Bronchial epithelial cell (primary cell): ENCODE data around the gene TMEM198. TPM values are rescaled to one million over a fixed set of nuclear protein-coding genes. Genes with fewer than 3 reads are reported as not detected.

Experiments used
- DNase-seq: peaks from one replicate; pipeline ENCODE4 v3.0.0-alpha.2; 2010; ENCODE audit warnings: low read depth
- FAIRE-seq: peaks from 2 replicates; lab custom pipeline; 2011; peaks lifted over from hg19 to GRCh38; lab: Jason Lieb, UNC
- H3K27me3 ChIP-seq: 2 replicates; pipeline ENCODE4 v1.5.1; 2011; ENCODE audit warnings: low read length; ENCODE audit not compliant: control insufficient read depth, insufficient read depth
- H3K36me3 ChIP-seq: 2 replicates; pipeline ENCODE4 v1.5.1; 2011; ENCODE audit warnings: low read length; ENCODE audit not compliant: control insufficient read depth, insufficient read depth
- H3K4me3 ChIP-seq: 2 replicates; pipeline ENCODE4 v1.5.1; 2011; ENCODE audit warnings: mild to moderate bottlenecking, low read depth, low read length, control low read depth
- total RNA-seq: library from RNA; depleted of rRNA; stranded (reverse); fragments of >200 nt; gene quantifications from 2 replicates; pipeline ENCODE4 v1.2.1, GENCODE V29; 2014
- TF ChIP-seq, protein P1 (sequence below): IDR thresholded peaks from 2 replicates; pipeline ENCODE4 v1.5.1; 2011; ENCODE audit warnings: mild to moderate bottlenecking, moderate library complexity, low read length, control low read depth, inconsistent platforms; ENCODE audit not compliant: insufficient read depth, severe bottlenecking

Gene TMEM198
- total RNA-seq, 1 donor from 2014 or later, result under 0.01 TPM

DNA sequence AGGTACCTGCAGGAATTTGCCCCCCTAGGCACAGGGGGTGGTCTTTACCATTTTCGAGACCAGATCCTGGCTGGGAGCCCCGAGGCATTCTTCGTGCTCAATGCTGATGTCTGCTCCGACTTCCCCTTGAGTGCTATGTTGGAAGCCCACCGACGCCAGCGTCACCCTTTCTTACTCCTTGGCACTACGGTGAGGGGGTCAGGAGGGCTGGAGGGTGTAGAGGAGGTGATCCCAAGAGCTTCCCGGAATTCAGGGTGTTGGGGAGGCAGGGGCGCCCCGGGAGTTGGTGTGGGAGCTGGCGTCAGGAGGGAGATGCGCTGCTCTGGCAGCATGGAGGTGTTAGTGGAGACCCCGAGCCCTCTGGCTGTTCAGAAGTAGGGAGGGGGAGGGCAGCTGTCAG lies 42.0 kb upstream of the TMEM198 start:
- H3K36me3 ChIP-seq, result peaks cover 21% of the 10 kb centered on the region
- peaks cover 2% of the 10 kb centered on the region for H3K27me3 ChIP-seq
- TF ChIP-seq, protein P1, sequence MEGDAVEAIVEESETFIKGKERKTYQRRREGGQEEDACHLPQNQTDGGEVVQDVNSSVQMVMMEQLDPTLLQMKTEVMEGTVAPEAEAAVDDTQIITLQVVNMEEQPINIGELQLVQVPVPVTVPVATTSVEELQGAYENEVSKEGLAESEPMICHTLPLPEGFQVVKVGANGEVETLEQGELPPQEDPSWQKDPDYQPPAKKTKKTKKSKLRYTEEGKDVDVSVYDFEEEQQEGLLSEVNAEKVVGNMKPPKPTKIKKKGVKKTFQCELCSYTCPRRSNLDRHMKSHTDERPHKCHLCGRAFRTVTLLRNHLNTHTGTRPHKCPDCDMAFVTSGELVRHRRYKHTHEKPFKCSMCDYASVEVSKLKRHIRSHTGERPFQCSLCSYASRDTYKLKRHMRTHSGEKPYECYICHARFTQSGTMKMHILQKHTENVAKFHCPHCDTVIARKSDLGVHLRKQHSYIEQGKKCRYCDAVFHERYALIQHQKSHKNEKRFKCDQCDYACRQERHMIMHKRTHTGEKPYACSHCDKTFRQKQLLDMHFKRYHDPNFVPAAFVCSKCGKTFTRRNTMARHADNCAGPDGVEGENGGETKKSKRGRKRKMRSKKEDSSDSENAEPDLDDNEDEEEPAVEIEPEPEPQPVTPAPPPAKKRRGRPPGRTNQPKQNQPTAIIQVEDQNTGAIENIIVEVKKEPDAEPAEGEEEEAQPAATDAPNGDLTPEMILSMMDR, result no peak
- no peak overlapping the region for H3K4me3 ChIP-seq
- no peak for DNase-seq
- FAIRE-seq, result no peak

DNA sequence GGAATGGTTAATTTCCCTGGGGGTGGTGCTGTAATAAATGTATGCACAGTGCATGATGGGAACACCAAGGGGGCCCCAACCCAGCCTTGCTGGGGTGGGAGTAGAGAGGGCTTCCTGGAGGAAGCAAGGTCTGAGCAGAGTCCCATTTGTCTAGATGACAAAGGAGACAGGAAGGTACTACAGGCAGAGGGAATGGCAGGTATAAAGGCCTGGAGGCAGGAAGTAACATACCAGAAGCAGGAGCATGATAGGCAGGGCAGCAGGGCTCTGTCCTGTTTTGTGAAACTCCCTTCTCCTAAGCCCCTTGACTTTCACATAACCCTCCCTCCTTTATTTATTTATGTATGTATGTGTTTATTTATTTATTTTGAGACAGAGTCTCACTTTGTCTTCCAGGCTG lies 41.2 kb upstream of the TMEM198 start:
- Histone ChIP-seq H3K4me3 (no peak overlapping the region), H3K27me3 (no peaks in the 10 kb centered on the region), H3K36me3 (peaks cover 21% of the 10 kb centered on the region)
- FAIRE-seq (no peak), DNase-seq (no peak)
- TF ChIP-seq, protein P1, result no peak

- DNase-seq (no peak), FAIRE-seq (no peak)
- TF ChIP-seq, protein P1, result no peak
- peaks cover 21% of the 10 kb centered on the region for H3K36me3 ChIP-seq
- peaks cover 7% of the 10 kb centered on the region for H3K27me3 ChIP-seq
- H3K4me3 ChIP-seq, result no peak overlapping the region
Measured at GRCh38 chr2:219505585-219505984, 38.2 kb upstream of the TMEM198 start.

- FAIRE-seq (no peak), DNase-seq (no peak)
- TF ChIP-seq, protein P1, result no peak
- H3K4me3 ChIP-seq, result no peak overlapping the region
- H3K27me3 ChIP-seq, result peaks cover 13% of the 10 kb centered on the region
- H3K36me3 ChIP-seq, result peaks cover 21% of the 10 kb centered on the region
Measured at GRCh38 chr2:219506153-219506801, 37.6 kb upstream of the TMEM198 start.

DNA sequence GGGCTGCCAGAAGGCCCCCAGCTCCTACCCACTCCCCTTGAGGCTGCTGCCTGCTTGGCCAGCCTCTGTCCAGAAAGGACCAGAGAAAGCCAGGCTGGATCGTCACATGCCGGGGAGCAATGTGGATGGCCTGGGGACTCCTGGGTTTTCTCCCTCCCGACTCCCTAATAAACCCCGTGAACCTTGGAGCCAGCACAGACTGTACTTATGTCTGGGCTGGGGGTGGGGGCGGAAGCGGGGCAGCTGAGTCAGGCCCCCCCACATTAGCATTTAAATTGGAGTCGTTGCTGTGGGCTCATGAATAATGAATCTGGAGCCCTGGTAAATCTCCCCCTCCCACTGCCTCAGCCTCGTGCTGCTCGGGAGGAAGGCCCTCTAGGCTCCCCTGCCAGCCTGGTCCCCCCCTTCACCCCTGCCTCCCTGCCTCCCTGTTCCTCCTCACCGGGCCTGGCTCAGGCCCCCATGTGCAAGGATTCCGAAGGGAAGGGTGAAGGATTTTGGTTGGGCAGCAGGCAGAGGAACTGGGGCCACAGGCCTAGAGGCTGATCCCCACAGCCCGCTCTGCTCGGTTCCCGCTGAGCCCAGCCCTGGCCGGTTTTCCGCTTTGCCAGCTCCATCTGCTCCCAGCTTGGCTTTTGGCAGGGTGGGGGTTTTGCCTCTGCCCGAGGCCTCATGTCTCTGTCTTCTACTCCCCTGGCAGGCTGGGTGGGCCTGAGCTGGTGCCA lies 36.9 kb upstream of the TMEM198 start:
- Histone ChIP-seq H3K36me3 (peaks cover 19% of the 10 kb centered on the region), H3K4me3 (no peak overlapping the region), H3K27me3 (peaks cover 17% of the 10 kb centered on the region)
- DNase-seq (no peak), FAIRE-seq (no peak)
- TF ChIP-seq, protein P1, result no peak
